CD4-positive, alpha-beta T cell (primary cell): Measurements from ENCODE around the gene CFAP43. TPM values are rescaled to one million over a fixed set of nuclear protein-coding genes. Genes with fewer than 3 reads are reported as not detected.

Experiments
- ATAC-seq: fragments of 200-7000 bp; cut with Tn5 transposase; one replicate; pipeline ENCODE4 v1.10.0; 2022; ENCODE audit warnings: mild to moderate bottlenecking; ENCODE audit not compliant: poor library complexity
- CTCF ChIA-PET: fragments of 350-600 bp; sonication (Branson Sonifier 250); formaldehyde crosslinking; loops from one replicate; lab custom pipeline; 2021; ENCODE audit warnings: antibody characterized with exemption, inconsistent platforms; lab: Charles Lee
- POLR2A ChIA-PET: fragments of 350-600 bp; sonication (Branson Sonifier 250); formaldehyde crosslinking; loops from one replicate; lab custom pipeline; 2021; ENCODE audit warnings: antibody characterized with exemption, inconsistent platforms; lab: Charles Lee
- DNase-seq, 14 experiments: peaks; one replicate each; pipeline ENCODE4 v3.0.0-alpha.2; 2013 to 2020; ENCODE audit warnings: mixed read lengths in 2 of 14
- H3K27ac ChIP-seq, 2 donors: one replicate each; pipeline versions ENCODE4 v1.5.1 to v1.7.0; 2013; ENCODE audit warnings: low read length in 2 of 2, low read depth in 1 of 2, mild to moderate bottlenecking in 1 of 2
- H3K27me3 ChIP-seq, 2 experiments: 1 replicate in 1 of 2; 2 replicates in 1 of 2; pipeline versions ENCODE4 v1.6.1 to v1.7.0; 2013; ENCODE audit warnings: low read length in 2 of 2, control low read depth in 1 of 2, mild to moderate bottlenecking in 1 of 2, moderate library complexity in 1 of 2; ENCODE audit not compliant: insufficient read depth in 2 of 2, control insufficient read depth in 1 of 2
- H3K36me3 ChIP-seq: one replicate; pipeline ENCODE4 v1.6.1; 2013; ENCODE audit warnings: low read length, control low read depth; ENCODE audit not compliant: insufficient read depth
- H3K4me1 ChIP-seq: one replicate; pipeline ENCODE4 v1.6.1; 2013; ENCODE audit warnings: low read length, control low read depth; ENCODE audit not compliant: insufficient read depth
- H3K4me3 ChIP-seq: one replicate; pipeline ENCODE4 v1.5.1; 2013; ENCODE audit warnings: mild to moderate bottlenecking, low read length, moderate library complexity
- H3K9me3 ChIP-seq, 2 experiments: 1 replicate in 1 of 2; 2 replicates in 1 of 2; pipeline versions ENCODE4 v1.6.1 to v1.7.0; 2013; ENCODE audit warnings: low read length in 2 of 2, mild to moderate bottlenecking in 2 of 2, control low read depth in 1 of 2, moderate library complexity in 1 of 2; ENCODE audit not compliant: control insufficient read depth in 1 of 2, insufficient read depth in 1 of 2
- H3K27ac Mint-ChIP-seq: one replicate; pipeline ENCODE4 v1.8.0; 2020; ENCODE audit warnings: mixed read lengths
- H3K27me3 Mint-ChIP-seq: one replicate; pipeline ENCODE4 v1.8.0; 2021; ENCODE audit warnings: mixed read lengths
- H3K36me3 Mint-ChIP-seq: one replicate; pipeline ENCODE4 v1.8.0; 2021; ENCODE audit warnings: low read depth, mixed read lengths
- H3K4me1 Mint-ChIP-seq: one replicate; pipeline ENCODE4 v1.8.0; 2021; ENCODE audit warnings: low read depth, mixed read lengths
- H3K4me3 Mint-ChIP-seq: one replicate; pipeline ENCODE4 v1.8.0; 2020; ENCODE audit warnings: mild to moderate bottlenecking, mixed read lengths
- H3K9me3 Mint-ChIP-seq: one replicate; pipeline ENCODE4 v1.8.0; 2020; ENCODE audit warnings: mixed read lengths
- CTCF ChIP-seq: fragments of 200-600 bp; IDR thresholded peaks from one replicate; pipeline ENCODE4 v1.8.0; 2022; ENCODE audit warnings: antibody characterized with exemption, mild to moderate bottlenecking
- intact Hi-C, 2 experiments: fragments of 100-400 bp; cut with DNase I in 1 of 2; cut with micrococcal nuclease in 1 of 2; formaldehyde crosslinking; loops; one replicate each; pipeline versions ENCODE4 v1.15.1 to v1.9.0; 2023 to 2025; cut with DNase I, micrococcal nuclease
- total RNA-seq, 174 experiments: library from RNA in 2 of 174; stranded (reverse) in 2 of 174; gene quantifications; one replicate each; pipeline ENCODE4 v1.2.3 and lab custom pipeline; 2021 to 2026

CFAP43 gene
- total RNA-seq, 2 experiments from 2014 or later: not detected

- H3K4me1 ChIP-seq: peaks cover 10% of the 10 kb centered on the region
- Mint-ChIP-seq H3K4me3 (peak overlapping the region; percentile 86), H3K36me3 (peaks cover 34% of the 10 kb centered on the region), H3K4me1 (peaks cover 37% of the 10 kb centered on the region), H3K27ac (peak overlapping the region; percentile 100), H3K27me3 (no peaks in the 10 kb centered on the region), H3K9me3 (no peaks in the 10 kb centered on the region)
- peaks cover 9% of the 10 kb centered on the region for H3K36me3 ChIP-seq
- peak; percentile 27 for TF ChIP-seq CTCF
- no peaks in the 10 kb centered on the region for H3K9me3 ChIP-seq
- intact Hi-C loops: loop anchor here (1.0 to 10.0 kb wide), 6 partner anchors 95 to 929 kb away; partner anchors contain the start of genes CFAP43 (in 1 of the 2) and NT5C2 (in 1 of the 2)
- H3K27me3 ChIP-seq: no peaks in the 10 kb centered on the region
- H3K27ac ChIP-seq: no peak overlapping the region
- ChIA-PET CTCF (interaction anchor here (1.0 to 3.5 kb wide), 3 partner anchors 95 to 233 kb away, joined by 3 to 13 read pairs (median 5); no protein-coding TSS in a partner anchor), POLR2A (interaction anchor here (0.8 to 3.9 kb wide), 5 partner anchors 146 to 411 kb away, joined by 3 to 45 read pairs (median 4); partner anchors contain the start of genes GSTO2 and SLK)
- peak in 3 of 14 experiments; percentile 18 to 33 (median 32) for DNase-seq
- H3K4me3 ChIP-seq: no peak overlapping the region
- ATAC-seq: no peak
These were observed 108.8 kb downstream of the CFAP43 start for GRCh38 chr10:104123397-104123796.

- DNase-seq (no peak), ATAC-seq (no peak)
- Mint-ChIP-seq H3K36me3 (peaks cover 34% of the 10 kb centered on the region), H3K27me3 (no peaks in the 10 kb centered on the region), H3K27ac (peak overlapping the region; percentile 100), H3K4me1 (peaks cover 37% of the 10 kb centered on the region), H3K4me3 (peak overlapping the region; percentile 97), H3K9me3 (no peaks in the 10 kb centered on the region)
- Histone ChIP-seq H3K27ac (peak overlapping the region; percentile 88 to 93), H3K9me3 (no peaks in the 10 kb centered on the region), H3K4me1 (peaks cover 10% of the 10 kb centered on the region), H3K27me3 (no peaks in the 10 kb centered on the region), H3K36me3 (peaks cover 9% of the 10 kb centered on the region), H3K4me3 (peak overlapping the region; percentile 94)
- no peak for TF ChIP-seq CTCF
- intact Hi-C loops: loop anchor here (1.0 to 10.0 kb wide), 6 partner anchors 94 to 928 kb away; partner anchors contain the start of genes CFAP43 (in 1 of the 2) and NT5C2 (in 1 of the 2)
- CTCF ChIA-PET: interaction anchor here (0.6 to 3.5 kb wide), 23 partner anchors 9 to 460 kb away, joined by 3 to 13 read pairs (median 4); no protein-coding TSS in a partner anchor
- POLR2A ChIA-PET: interaction anchor here (0.6 to 3.9 kb wide), 39 partner anchors 9 to 930 kb away, joined by 3 to 45 read pairs (median 5); partner anchors contain the start of genes GSTO1, GSTO2, ITPRIP and NT5C2
These were observed 109.7 kb downstream of the CFAP43 start for GRCh38 chr10:104122225-104123107.

- H3K27me3 ChIP-seq: no peaks in the 10 kb centered on the region
- H3K36me3 Mint-ChIP-seq: peaks cover 34% of the 10 kb centered on the region
These were observed 110.5 kb downstream of the CFAP43 start, which contains the start of gene SFR1 for GRCh38 chr10:104121485-104122224. SFR1 (plus strand) TSS chr10:104122171; CDS start chr10:104122184, 13 bp downstream.

More at GRCh38 chr10:104121485-104122224, 110.5 kb downstream of the CFAP43 start, which contains the start of gene SFR1:
- peak; percentile 97 to 100 (median 99) for DNase-seq
- Mint-ChIP-seq H3K4me3 (peak within 1 kb of the TSS; percentile 97), H3K27ac (peak within 1 kb of the TSS; percentile 100), H3K4me1 (peaks cover 37% of the 10 kb centered on the region), H3K9me3 (no peaks in the 10 kb centered on the region), H3K27me3 (no peaks in the 10 kb centered on the region)
- peak; percentile 89 for ATAC-seq
- Histone ChIP-seq H3K9me3 (no peaks in the 10 kb centered on the region), H3K27ac (peak within 1 kb of the TSS; percentile 96 to 100), H3K36me3 (peaks cover 7% of the 10 kb centered on the region), H3K4me3 (peak within 1 kb of the TSS; percentile 94), H3K4me1 (peaks cover 10% of the 10 kb centered on the region)
- intact Hi-C loops: loop anchor here (1.0 to 10.0 kb wide), 8 partner anchors 111 to 927 kb away; partner anchors contain the start of genes CFAP43 (in 2 of the 2), NT5C2 (in 1 of the 2) and STN1 (in 1 of the 2)
- ChIA-PET POLR2A (interaction anchor here (0.6 to 3.9 kb wide), 42 partner anchors 9 to 929 kb away, joined by 3 to 45 read pairs (median 5); partner anchors contain the start of genes GSTO1, GSTO2, ITPRIP and NT5C2), CTCF (interaction anchor here (0.6 to 3.5 kb wide), 23 partner anchors 8 to 459 kb away, joined by 3 to 13 read pairs (median 4); no protein-coding TSS in a partner anchor)
- peak; percentile 58 for TF ChIP-seq CTCF
